ENCODE measurements around the gene AAMDC. TPM values are rescaled to one million over a fixed set of nuclear protein-coding genes. Genes with fewer than 3 reads are reported as not detected.
"Not testable (repeated sequence)": the region's sequence is repeated elsewhere in the genome, so short reads cannot be mapped to it uniquely, and the experiment has no call there.

Gene AAMDC
- total and polyA plus RNA-seq, 4 donors = 26.2 to 77.9 (median 28.9) TPM

GRCh38 chr11:77884186-77884828, 63.4 kb downstream of the AAMDC start:
- Histone ChIP-seq H3K9ac (ENCODE audit: insufficient read depth in 1 of 2, low read length in 2 of 2) (no peak overlapping the region), H3K27ac (ENCODE audit: low read depth in 1 of 2, low read length in 1 of 2) (no peak overlapping the region), H3K4me3 (no peak overlapping the region), H3K36me3 (ENCODE audit: control insufficient read depth in 4 of 4, insufficient read depth in 4 of 4, low read length in 4 of 4) (peaks cover 12 to 32% (median 23%) of the 10 kb centered on the region in 4 donors), H3K9me3 (ENCODE audit: control insufficient read depth in 4 of 4, insufficient read depth in 3 of 4, low read length in 3 of 4) (no peaks in the 10 kb centered on the region), H3K27me3 (ENCODE audit: control insufficient read depth in 3 of 3, insufficient read depth in 3 of 3, low read length in 2 of 3) (no peaks in the 10 kb centered on the region), H3K4me1 (ENCODE audit: control insufficient read depth in 5 of 5, insufficient read depth in 5 of 5, low read length in 5 of 5) (peaks cover 0 to 4% (median 0%) of the 10 kb centered on the region in 5 donors)
- no peak for DNase-seq
- no peak for TF ChIP-seq CTCF (IDR thresholded peaks at IDR 0.05; ENCODE audit: control extremely low read depth, extremely low read depth)
- ATAC-seq (ENCODE audit: insufficient read depth, low FRiP score) = peak; percentile 19
- 67 to 82% methylated on average over 6 of the region's 6 CpGs for WGBS, 2 donors

GRCh38 chr11:77884829-77885190, 63.9 kb downstream of the AAMDC start:
- Histone ChIP-seq H3K9me3 (ENCODE audit: control insufficient read depth in 4 of 4, insufficient read depth in 3 of 4, low read length in 3 of 4) (no peaks in the 10 kb centered on the region), H3K4me3 (no peak overlapping the region), H3K27ac (ENCODE audit: low read depth in 1 of 2, low read length in 1 of 2) (no peak overlapping the region), H3K9ac (ENCODE audit: insufficient read depth in 1 of 2, low read length in 2 of 2) (no peak overlapping the region), H3K27me3 (ENCODE audit: control insufficient read depth in 3 of 3, insufficient read depth in 3 of 3, low read length in 2 of 3) (no peaks in the 10 kb centered on the region), H3K4me1 (ENCODE audit: control insufficient read depth in 5 of 5, insufficient read depth in 5 of 5, low read length in 5 of 5) (no peaks in the 10 kb centered on the region), H3K36me3 (ENCODE audit: control insufficient read depth in 4 of 4, insufficient read depth in 4 of 4, low read length in 4 of 4) (peaks cover 15 to 32% (median 23%) of the 10 kb centered on the region in 4 donors)
- TF ChIP-seq CTCF (IDR thresholded peaks at IDR 0.05; ENCODE audit: control extremely low read depth, extremely low read depth) = no peak
- 97% methylated on average over 6 of the region's 6 CpGs for WGBS, 2 donors
- DNase-seq (no peak), ATAC-seq (ENCODE audit: insufficient read depth, low FRiP score) (no peak)

- TF ChIP-seq CTCF (IDR thresholded peaks at IDR 0.05; ENCODE audit: control extremely low read depth, extremely low read depth) = no peak
- ATAC-seq (ENCODE audit: insufficient read depth, low FRiP score) = no peak
- WGBS, 2 donors = 86 to 96% methylated on average over 18 of the region's 18 CpGs
- Histone ChIP-seq H3K9me3 (ENCODE audit: control insufficient read depth in 4 of 4, insufficient read depth in 3 of 4, low read length in 3 of 4) (no peaks in the 10 kb centered on the region), H3K4me1 (ENCODE audit: control insufficient read depth in 5 of 5, insufficient read depth in 5 of 5, low read length in 5 of 5) (no peaks in the 10 kb centered on the region), H3K9ac (ENCODE audit: insufficient read depth in 1 of 2, low read length in 2 of 2) (no peak overlapping the region), H3K4me3 (no peak overlapping the region), H3K36me3 (ENCODE audit: control insufficient read depth in 4 of 4, insufficient read depth in 4 of 4, low read length in 4 of 4) (peaks cover 17 to 22% (median 18%) of the 10 kb centered on the region in 4 donors), H3K27me3 (ENCODE audit: control insufficient read depth in 3 of 3, insufficient read depth in 3 of 3, low read length in 2 of 3) (no peaks in the 10 kb centered on the region), H3K27ac (ENCODE audit: low read depth in 1 of 2, low read length in 1 of 2) (no peak overlapping the region)
- no peak for DNase-seq
Observed at GRCh38 chr11:77886401-77886800, 65.5 kb downstream of the AAMDC start.

- peaks cover 7 to 19% (median 11%) of the 10 kb centered on the region in 4 donors for H3K36me3 ChIP-seq (ENCODE audit: control insufficient read depth in 4 of 4, insufficient read depth in 4 of 4, low read length in 4 of 4)
- WGBS, 2 donors = 90 to 94% methylated on average over 5 of the region's 5 CpGs
- H3K27ac ChIP-seq (ENCODE audit: low read depth in 1 of 2, low read length in 1 of 2); H3K9me3 ChIP-seq (ENCODE audit: control insufficient read depth in 4 of 4, insufficient read depth in 3 of 4, low read length in 3 of 4); H3K4me3 ChIP-seq; H3K27me3 ChIP-seq (ENCODE audit: control insufficient read depth in 3 of 3, insufficient read depth in 3 of 3, low read length in 2 of 3); DNase-seq; ATAC-seq (ENCODE audit: insufficient read depth, low FRiP score); H3K4me1 ChIP-seq (ENCODE audit: control insufficient read depth in 5 of 5, insufficient read depth in 5 of 5, low read length in 5 of 5); H3K9ac ChIP-seq (ENCODE audit: insufficient read depth in 1 of 2, low read length in 2 of 2): not testable (repeated sequence)
Observed at GRCh38 chr11:77889045-77889444, 68.1 kb downstream of the AAMDC start.

GRCh38 chr11:77890100-77890614, 69.2 kb downstream of the AAMDC start:
- not testable (repeated sequence) for DNase-seq; H3K9ac ChIP-seq (ENCODE audit: insufficient read depth in 1 of 2, low read length in 2 of 2); H3K4me1 ChIP-seq (ENCODE audit: control insufficient read depth in 5 of 5, insufficient read depth in 5 of 5, low read length in 5 of 5); H3K4me3 ChIP-seq; H3K27ac ChIP-seq (ENCODE audit: low read depth in 1 of 2, low read length in 1 of 2); H3K27me3 ChIP-seq (ENCODE audit: control insufficient read depth in 3 of 3, insufficient read depth in 3 of 3, low read length in 2 of 3); ATAC-seq (ENCODE audit: insufficient read depth, low FRiP score); H3K9me3 ChIP-seq (ENCODE audit: control insufficient read depth in 4 of 4, insufficient read depth in 3 of 4, low read length in 3 of 4)
- peaks cover 3 to 13% (median 9%) of the 10 kb centered on the region in 4 donors for H3K36me3 ChIP-seq (ENCODE audit: control insufficient read depth in 4 of 4, insufficient read depth in 4 of 4, low read length in 4 of 4)

GRCh38 chr11:77890619-77891056, 69.7 kb downstream of the AAMDC start:
- WGBS, 2 donors = 65 to 76% methylated on average over 4 of the region's 4 CpGs
- ATAC-seq (ENCODE audit: insufficient read depth, low FRiP score) = peak; percentile 19
- not testable (repeated sequence) for H3K4me1 ChIP-seq (ENCODE audit: control insufficient read depth in 5 of 5, insufficient read depth in 5 of 5, low read length in 5 of 5); H3K9me3 ChIP-seq (ENCODE audit: control insufficient read depth in 4 of 4, insufficient read depth in 3 of 4, low read length in 3 of 4); H3K27ac ChIP-seq (ENCODE audit: low read depth in 1 of 2, low read length in 1 of 2); DNase-seq; H3K4me3 ChIP-seq; H3K27me3 ChIP-seq (ENCODE audit: control insufficient read depth in 3 of 3, insufficient read depth in 3 of 3, low read length in 2 of 3); H3K9ac ChIP-seq (ENCODE audit: insufficient read depth in 1 of 2, low read length in 2 of 2)
- peaks cover 2 to 12% (median 9%) of the 10 kb centered on the region in 4 donors for H3K36me3 ChIP-seq (ENCODE audit: control insufficient read depth in 4 of 4, insufficient read depth in 4 of 4, low read length in 4 of 4)

All from lung (tissue), 12 donors.